NOMO-1 treated with DMSO at 0.1 percent for 48 hours (cell line): ENCODE measurements around the gene COG4.
A peak's percentile ranks its signal among the peaks of the same experiment; 100 is the strongest.
"Not testable (repeated sequence)": the region's sequence is repeated elsewhere in the genome, so short reads cannot be mapped to it uniquely, and the experiment has no call there.

Source experiments
- DNase-seq: peaks from one replicate; lab custom pipeline; 2025; ENCODE audit not compliant: unreplicated experiment; lab: John Stamatoyannopoulos, UW

Gene COG4

DNA sequence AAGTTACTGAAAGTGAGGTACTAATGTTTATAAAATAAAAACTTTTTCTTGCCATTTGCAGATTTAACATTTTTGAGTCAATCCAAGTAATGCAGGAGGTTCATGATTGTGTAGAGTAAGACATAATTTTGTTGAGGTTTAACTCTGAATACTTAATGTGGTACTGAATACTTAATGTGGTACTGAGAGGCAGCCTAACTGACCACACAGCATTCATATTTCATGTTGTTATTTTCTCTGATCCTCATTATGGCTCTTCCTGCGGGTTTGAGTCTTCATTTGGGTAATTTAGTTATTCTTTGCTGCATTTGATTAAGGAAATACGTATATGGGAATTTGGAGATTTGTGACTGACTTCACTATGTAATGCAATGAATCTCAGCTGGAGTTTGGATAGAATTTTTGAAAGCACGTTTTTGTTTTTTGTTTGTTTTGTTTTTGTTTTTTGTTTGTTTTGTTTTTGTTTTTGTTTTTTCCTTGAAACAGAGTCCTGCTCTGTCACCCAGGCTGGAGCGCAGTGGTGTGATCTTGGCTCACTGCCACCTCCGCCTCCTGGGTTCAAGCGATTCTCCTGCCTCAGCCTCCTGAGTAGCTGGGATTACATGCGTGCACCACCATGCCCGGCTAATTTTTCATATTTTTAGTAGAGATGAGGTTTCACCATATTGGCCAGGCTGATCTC is 4.1 kb upstream of the COG4 start:
- no peak for DNase-seq

DNA sequence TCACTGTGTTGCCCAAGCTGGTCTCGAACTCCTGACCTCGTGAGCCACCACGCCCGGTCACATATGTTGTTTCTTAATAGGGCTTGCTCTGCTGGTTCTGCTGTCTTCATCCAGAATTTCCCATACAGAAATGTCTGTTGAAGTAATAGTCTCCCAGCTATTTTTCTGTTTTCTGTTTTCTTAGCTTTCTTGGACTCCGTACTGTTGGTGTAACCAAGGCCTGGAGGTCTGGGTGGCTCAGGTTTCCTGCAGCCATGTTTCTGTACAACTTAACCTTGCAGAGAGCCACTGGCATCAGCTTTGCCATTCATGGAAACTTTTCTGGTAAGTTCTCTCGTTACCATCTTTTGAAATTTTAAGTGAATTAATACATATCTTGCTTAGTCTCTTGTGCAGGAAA is 3.0 kb upstream of the COG4 start:
- no peak for DNase-seq

DNA sequence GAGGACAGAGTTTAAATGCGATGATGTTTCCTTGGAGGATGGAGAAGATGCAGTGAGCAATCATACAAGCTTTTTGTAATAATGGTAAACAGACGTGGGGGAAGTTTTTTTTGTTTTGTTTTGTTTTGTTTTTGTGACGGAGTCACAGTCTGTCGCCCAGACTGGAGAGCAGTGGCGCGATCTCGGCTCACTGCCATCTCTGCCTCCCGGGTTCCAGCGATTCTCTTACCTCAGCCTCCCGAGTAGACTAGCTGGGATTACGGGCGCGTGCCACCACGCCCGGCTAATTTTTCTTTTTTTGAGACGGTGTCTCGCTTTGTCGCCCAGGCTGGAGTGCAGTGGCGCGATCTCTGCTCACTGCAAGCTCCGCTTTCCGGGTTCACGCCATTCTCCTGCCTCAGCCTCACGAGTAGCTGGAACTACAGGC is 1.1 kb upstream of the COG4 start:
- DNase-seq = not testable (repeated sequence)

DNA sequence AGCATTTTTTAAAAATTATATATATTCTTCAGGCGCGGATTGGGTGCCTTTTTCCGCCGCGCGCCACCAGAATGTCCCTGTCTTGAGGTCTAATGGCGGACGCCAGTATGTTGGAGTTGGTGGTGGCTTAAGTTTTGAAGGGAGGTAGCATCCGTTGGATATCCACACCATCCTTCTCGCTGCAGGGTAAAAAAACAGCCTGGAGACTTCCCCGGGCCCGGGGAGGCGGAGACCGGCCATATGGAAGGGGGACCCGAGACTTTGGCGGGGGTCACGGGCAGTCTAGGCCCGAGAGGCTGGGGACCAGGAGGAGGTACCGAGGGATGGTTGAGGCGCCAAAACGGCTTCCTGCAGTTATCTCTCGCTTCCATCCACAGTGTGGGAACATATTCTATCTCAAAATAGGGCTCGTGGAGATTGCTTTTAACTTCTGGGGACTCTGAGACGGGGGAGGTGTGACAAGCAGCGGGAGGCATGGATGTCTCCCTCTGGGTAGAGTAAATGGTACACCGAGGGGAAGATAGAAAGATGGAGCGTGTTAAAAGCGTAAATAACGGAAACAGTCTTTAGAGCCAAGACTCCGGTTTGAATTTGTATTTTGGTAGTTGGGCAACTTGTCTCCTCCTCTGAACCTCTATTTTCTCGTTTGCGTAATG is 517 bp upstream of the COG4 start, which contains the start of gene SF3B3:
Gene SF3B3, plus strand, starts transcription at position 74 of the 656 bp plus-strand sequence. CDS start 2,841 bp downstream, outside the sequence.
- peak; percentile 78 for DNase-seq

DNA sequence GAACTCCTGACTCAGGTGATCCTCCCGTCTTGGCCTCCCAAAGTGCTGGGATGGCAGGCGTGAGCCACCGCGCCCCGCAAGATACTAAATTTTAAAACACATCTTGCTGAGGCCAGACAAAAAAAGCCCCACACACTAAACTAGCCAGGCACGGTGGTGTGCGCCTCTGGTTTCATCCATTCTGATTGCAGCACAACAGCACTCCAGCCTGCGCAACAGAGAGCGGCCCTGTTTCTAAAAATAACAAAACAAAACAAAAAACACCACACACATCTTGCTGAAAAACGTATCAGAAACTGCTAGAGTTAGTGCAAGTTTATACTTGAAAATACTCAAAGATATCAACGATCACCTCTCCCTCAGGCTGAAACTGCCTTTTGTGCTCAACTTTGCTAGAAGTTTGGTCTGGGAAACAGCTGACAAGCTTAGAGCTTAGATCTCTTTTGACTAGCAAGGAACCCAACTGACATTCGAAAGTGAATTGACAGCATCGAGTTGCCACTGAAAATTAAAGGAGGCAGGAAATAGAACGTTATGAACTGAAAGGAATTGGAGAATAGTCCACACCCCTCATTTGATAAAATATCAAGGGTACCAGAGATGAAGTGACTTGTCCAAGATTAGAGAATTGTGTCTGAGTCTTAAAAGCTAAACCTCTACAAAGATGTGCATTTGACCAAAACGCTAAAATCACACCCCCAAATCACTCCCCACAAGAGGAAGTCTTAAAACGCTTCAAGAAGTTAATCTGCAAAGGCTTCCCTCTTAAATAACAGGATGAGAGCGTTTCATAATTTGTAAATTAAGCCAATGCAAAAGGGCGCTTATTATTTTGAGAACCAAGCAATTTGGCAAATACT is 908 bp downstream of the COG4 start:
- peak; percentile 61 for DNase-seq

DNA sequence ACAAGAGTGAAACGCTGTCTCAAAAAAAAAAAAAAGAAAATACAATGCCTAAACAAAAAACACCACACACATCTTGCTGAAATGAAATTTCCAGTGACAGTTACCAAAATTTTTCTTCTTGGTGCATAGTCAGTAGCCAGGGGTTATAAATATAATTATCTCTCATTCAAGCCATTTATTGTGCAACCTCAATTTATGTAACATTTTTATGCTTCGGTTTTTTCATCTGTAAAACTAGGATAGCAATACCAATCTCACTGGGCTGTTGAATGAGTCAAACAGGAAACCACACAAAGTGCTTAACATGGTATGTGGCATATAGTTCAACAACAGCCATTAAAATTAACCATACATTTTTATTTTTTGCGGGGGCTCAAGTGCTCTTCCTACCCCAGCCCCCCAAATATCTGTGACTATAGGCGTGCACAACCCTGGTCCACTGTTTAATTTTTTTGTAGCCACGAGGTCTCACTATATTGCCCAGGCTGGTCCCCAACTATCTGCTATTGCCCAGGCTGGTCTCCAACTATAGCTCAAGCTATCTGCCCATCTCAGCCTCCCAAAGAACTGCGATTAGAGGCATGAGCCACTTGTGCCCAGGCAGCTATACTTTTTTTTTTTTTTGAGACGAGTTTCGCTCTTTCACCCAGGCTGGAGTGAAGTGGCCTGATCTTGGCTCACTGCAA is 2.6 kb downstream of the COG4 start:
- peak; percentile 88 for DNase-seq

DNA sequence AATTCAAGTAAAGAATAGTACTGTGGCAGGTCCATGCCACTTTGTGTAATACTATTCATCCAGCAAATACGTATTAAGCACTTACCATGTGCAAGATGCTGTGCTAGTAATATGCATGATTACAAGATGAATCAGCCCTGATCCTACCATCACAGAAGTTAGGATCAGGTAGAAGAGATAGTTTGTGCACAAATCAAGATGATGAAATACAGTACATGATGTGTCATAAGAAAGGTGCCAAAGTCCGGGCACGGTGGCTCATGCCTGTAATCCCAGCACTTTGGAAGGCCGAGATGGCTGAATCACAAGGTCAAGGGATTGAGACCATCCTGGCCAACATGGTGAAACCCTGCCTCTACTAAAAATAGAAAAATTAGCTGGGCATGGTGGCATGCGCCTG is 10.9 kb downstream of the COG4 start:
- DNase-seq = no peak

DNA sequence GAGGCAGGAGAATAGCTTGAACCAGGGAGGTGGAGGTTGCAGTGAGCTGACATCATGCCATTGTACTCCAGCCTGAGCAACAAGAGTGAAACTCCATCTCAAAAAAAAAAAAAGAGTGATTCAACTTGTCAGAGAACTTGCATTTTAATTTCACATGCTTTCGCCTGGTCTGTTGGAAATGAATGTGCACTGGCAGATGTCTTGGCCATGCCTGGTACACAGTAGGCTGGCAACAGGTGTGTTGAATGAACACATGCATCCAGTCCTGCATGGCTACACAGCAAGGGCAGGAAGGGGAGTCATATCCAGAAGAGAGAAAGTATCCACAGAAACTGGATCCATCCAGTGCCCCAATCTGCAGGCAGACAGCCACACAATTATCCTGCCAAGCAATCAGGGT is 11.5 kb downstream of the COG4 start:
- no peak for DNase-seq

DNA sequence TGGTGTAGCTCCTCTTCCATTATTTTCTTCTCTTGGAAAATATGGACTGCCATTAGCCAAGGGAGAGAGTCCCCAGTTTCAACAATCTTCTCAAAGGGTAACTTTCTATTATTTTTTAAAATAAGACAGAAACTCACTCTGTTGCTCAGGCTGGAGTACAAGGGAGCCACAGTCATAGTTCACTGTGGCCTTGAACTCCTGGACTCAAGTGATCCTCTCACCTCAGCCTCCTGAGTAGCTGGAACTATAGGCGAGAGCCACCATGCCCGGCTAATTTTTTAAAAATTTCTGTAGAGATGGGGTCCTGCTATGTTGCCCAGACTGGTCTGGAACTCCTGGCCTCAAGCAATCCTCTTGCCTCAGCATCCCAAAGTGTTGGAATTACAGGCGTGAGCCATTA is 13.1 kb downstream of the COG4 start:
- no peak for DNase-seq

DNA sequence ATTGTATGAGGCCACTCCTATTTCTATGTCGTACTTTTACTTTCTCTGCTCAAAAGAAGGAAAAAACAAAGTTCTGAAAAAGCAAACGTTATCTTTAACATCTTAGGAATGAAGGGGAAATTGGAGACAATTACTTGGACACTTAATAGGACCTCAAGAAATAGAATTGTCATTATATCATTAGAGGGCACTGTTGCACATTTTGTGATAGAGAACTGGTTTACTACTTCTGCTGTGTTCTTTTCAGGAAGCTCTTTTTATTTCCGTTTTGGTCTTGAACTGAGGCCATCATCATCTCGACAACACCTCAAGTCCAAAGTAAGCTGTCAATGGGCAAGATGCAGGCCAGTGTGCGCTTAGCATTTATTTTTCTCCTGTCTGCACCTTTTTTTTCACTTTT is 14.6 kb downstream of the COG4 start:
- DNase-seq = peak; percentile 63

DNA sequence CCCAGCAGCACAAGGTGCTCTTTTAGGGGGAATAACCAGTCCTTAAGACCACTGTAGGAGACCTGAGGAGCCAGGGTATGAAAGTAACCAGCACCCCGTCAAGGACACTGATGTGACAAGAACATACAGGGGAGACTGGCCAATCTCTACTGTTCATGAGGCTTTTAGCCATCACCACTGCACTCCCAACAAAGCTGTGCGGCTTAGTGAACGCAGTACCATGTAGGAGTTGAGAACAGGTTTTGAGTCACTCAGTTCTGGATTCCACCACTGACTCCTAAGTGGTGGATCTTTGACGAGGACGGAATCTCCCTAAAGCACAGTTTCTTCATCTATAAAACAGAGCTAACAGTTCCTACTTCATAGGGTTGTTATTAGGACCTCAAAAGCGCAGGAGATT is 26.8 kb downstream of the COG4 start:
- no peak for DNase-seq

DNA sequence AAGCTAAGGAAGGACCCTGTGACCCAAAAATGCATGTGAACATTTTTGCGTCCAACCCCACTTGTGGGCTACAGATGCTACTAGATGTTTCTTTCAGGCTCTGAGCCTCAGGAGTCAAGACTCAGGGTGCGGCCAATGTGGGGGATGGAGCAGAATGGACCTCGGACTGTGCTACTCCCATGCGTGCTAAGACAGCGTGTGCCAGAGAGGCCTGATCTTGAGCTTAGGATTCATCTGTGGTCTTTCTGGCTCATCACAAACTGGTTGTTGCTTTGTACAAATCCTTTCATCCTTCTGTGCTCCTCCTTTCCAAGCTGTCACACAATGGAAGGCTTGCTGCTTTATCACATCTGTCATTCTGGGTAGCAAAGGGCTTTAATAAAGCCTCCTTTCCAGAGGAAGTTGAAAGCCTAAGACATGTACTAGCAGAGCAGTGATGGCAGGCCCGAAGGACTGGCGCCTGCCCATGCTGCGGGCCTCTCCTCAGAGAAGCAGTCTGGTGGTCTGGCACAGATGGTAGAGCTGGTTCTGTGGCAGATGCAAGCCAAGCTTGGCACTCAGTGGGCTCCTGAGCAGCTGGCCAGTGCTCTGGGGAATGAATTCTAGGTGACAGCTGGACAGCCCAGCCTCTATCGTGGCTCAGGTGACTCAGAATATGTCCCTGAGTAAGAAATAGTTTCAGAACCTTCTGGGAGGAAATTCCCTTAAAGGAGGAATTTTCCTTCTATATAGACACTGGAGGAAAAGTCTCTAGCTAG is 27.8 kb downstream of the COG4 start:
- DNase-seq = no peak

DNA sequence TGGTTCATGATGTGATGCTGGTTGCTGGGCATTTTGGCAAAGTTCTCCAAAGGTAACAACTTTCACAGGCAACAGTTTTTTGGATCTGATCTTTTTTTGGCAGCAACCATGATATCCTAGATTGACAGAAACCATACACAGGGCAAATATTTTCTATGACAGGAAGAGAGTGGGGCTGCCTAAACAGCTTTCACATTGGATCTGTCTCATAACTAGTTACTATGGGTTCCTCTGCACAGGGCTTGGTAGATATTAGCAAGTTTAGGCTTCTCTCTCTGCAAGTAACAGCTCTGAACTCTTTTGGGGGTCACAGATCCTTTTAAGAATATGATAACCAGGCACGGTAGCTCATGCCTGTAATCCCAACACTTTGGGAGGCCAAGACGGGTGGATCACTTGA is 28.6 kb downstream of the COG4 start:
- no peak for DNase-seq

DNA sequence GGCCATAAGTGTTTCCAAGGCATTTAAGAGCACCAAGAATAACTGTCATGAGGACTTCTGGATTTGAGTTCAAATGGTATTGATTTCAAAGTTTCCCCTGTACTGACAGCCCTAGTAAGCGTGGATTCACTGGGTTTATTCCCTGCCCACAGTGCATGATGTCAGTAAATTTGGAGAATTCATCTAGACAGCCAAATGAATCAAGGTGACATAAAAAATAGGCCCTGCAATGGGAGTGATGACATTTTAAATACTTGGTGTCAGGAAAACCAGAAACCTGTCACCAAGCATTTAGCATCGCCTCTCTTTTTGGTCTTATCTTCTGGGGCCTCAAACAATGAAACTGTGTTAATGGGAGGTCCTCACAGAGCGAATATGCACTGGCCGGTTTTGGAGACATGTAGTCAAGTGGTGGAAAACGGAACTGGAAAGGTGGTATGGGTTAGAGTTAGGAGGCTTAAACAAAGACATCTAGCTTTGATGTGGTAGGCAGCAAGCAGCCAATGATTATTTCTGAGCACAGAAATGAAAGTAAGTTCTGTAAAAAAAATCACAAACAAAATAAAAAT is 29.1 kb downstream of the COG4 start:
- DNase-seq = no peak

DNA sequence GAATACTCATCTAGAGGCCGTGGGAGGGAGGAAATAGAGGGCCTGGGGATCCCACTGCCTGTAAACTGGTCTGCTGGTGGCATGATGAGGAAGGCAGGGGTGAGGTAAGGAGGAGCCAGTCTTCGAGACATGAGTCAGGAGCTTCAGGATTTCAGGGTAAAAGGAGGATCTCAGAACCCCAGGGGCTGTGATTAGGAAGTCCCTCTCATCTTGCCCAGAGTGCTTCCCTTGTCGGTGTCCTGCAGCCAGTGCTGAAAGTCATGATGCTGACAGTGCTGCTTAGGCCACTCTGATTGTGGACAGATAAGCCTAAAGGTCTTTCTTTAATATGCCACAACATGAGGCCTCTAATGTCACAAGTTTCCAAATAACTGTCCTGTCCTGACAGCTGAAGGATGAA is 29.6 kb downstream of the COG4 start:
- DNase-seq = no peak

DNA sequence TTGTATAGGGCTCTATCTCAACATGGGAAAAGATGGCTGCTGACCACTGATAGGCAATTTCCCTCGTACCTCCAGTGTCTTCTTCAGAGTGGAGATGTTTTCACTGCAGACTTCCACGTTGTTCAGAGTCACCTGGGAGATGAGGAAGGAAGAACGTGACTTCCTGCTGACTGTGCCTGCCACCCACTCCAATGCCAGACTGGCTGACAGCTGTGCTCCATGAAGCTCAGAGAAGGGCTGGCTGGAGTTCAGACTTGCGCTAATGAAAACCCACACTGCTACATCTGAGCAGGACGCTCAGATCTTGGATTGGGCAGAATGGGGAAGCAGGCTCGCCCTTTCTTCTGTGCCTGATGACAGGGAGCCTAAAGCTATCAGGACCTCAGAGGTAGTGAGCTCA is 33.1 kb downstream of the COG4 start:
- no peak for DNase-seq

DNA sequence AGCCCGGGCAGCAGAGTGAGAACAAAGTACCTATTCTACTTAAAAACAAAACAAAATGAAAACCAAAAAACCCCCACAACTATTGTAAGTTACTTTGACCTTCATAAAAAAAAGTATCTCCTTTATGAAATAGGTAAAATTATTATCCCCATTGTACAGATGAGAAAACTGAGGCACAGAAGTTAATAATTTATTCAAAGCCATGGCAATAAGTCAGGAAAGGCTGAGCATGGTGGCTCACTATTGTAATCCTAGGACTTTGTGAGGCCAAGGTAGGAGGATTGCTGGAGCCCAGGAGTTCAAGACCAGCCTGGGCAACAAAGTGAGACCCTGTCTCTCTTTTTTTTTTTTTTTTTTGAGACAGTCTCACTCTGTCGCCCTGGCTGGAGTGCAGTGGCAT is 38.5 kb downstream of the COG4 start:
- DNase-seq = no peak

DNA sequence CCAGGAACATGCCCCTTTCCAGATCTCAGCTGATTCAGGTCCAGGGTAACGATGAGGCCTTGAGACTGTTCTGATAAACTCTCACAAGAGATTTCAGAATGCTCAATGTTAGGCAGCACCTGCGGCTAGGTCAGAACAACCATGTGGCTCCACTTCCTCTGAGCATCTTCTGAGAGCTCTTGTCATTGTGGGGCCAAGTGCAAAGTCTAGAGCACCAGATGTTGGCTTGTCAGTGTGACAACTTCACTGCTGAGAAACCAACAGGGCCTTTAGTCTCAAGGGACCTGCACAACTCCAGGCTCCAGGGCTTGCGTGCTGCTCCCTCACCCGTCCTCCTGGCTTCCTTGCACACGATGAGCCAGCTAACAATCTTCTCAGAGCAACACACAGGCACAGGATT is 39.9 kb downstream of the COG4 start:
- no peak for DNase-seq

DNA sequence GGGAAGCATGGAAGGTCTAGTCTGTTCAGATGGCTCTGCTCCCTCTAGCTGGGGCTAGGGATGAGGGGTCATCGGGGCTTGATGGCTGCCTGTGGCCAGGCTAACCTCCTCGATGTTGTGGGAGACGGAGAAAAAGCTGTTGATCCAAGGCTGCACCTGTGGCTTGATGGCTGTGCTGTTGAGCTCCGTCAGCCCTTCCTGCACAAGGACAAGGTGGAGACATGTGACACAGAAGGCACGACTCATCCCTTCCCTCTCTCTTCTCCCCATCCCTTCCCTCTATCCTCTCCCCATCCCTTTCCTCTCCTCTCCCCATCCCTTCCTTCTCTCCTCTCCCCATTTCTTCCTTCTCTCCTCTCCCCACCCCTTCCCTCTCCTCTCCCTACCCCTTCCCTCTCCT is 40.7 kb downstream of the COG4 start:
- DNase-seq = no peak

DNA sequence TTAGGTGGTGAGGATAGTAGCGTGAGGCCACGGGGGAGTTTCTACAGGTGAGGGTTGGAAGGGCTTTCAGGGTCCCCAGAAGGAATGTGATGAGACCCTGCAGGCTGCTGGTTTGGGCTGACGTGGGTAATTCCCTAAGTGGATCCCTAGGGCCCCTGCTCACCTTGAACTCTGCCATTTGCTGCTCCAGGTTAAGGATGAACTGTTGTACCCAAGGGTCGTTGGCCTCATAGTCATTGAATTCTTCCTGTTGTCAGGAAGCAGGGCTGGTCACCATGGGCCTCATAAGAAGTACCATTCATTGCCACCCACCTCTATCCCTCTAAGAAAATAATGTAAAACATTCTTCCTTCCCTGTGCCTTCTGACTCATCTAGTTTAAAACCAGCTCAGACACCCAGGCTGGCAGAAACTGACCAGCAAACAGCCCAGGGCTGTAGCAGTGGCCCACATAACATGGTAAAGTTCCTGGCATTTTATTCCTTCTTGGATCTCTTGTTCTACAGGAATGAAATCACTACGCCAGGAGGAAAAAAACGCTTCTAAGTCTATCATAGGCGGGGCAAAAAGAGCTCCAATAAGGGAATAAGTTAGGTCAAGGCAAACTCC is 41.3 kb downstream of the COG4 start:
- no peak for DNase-seq
